ENCODE data around the gene MRPL23. TPM values are rescaled to one million over a fixed set of nuclear protein-coding genes. Genes with fewer than 3 reads are reported as not detected.

The MRPL23 gene
- total RNA-seq, 1 experiment from 2014 or later, result 50.4 TPM

DNA sequence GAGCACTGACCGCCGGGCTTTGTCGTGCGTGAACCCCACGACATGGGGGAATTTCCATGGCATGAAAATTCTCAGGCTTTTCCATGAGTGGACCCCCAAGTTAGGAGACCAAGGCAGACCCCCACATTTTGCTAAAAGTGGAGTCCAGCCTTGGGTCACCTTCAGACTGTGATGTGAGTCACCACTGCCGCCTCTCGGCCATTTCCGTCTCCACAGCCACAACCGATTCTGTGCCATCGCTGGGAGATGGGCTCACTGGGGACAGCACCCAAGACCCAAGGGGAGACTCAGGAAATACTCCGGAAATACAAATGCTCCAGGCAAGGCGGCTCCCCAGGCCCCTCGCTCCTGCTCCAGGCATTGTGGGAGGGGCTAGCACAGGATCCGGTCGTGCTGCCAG lies 51.7 kb downstream of the MRPL23 start:
- no peak overlapping the region for H3K4me3 ChIP-seq
- no peaks in the 10 kb centered on the region for H3K27me3 ChIP-seq
- DNase-seq, result no peak
- H3K4me1 ChIP-seq, result no peaks in the 10 kb centered on the region
- no peaks in the 10 kb centered on the region for H3K36me3 ChIP-seq
- H3K27ac ChIP-seq, result no peak overlapping the region
- no peaks in the 10 kb centered on the region for H3K9me3 ChIP-seq (replicated peaks)

DNA sequence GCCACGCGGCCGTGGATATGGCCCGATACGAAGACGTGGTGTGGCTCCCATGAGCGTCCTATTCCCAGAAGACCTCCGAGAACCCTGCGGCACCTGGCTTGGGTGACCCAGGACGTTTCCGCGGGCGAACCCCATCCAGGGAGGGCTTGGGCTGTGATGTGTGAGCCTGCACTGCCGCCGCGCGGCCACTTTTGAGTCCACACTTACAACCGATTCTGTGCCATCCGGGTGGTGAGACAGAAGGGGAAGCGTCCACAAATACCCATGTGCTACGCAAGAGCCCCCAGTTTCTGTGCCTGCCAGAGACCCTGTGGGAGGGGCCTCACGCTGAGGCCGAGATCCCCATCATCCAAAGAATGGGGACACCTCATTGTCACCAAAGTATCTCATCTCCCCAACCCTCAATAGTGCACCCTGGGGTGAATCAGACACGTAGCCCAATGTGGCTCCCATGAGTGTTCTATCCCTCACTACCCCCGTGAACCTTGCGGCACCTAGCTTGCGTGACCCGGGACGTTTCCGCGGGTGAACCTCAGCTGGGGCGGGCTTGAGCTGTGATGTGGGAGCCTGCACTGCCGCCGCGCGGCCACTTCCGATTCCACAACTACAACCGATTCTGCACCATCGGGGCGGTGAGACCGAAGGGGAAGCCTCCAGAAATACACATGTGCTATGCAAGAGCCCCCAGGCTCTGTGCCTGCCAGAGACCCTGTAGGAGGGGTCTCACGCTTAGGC lies 55.1 kb downstream of the MRPL23 start:
- Histone ChIP-seq H3K9me3 (replicated peaks) (no peaks in the 10 kb centered on the region), H3K27ac (no peak overlapping the region), H3K27me3 (no peaks in the 10 kb centered on the region), H3K36me3 (no peaks in the 10 kb centered on the region), H3K4me3 (no peak overlapping the region), H3K4me1 (no peaks in the 10 kb centered on the region)
- DNase-seq, result no peak

- no peaks in the 10 kb centered on the region for H3K4me1 ChIP-seq
- H3K9me3 ChIP-seq (replicated peaks), result no peaks in the 10 kb centered on the region
- H3K36me3 ChIP-seq, result no peaks in the 10 kb centered on the region
- H3K27ac ChIP-seq, result no peak overlapping the region
- no peak for DNase-seq
- H3K27me3 ChIP-seq, result no peaks in the 10 kb centered on the region
- H3K4me3 ChIP-seq, result no peak overlapping the region
Measured at GRCh38 chr11:2002807-2003206, 55.7 kb downstream of the MRPL23 start.

- no peaks in the 10 kb centered on the region for H3K9me3 ChIP-seq (replicated peaks)
- no peaks in the 10 kb centered on the region for H3K36me3 ChIP-seq
- H3K4me1 ChIP-seq, result no peaks in the 10 kb centered on the region
- no peak for DNase-seq
- H3K27ac ChIP-seq, result no peak overlapping the region
- no peaks in the 10 kb centered on the region for H3K27me3 ChIP-seq
- no peak overlapping the region for H3K4me3 ChIP-seq
Measured at GRCh38 chr11:2004466-2004865, 57.3 kb downstream of the MRPL23 start.

Other genes starting within 250 kb of the MRPL23 start
- 0.18 and 0.23 TPM in 2 replicates for gene IFITM10, start 196.7 kb upstream of the MRPL23 start, total RNA-seq (2014; rRNA removed; shearing (Covaris generic))
- gene CTSD, start 183.4 kb upstream of the MRPL23 start, total RNA-seq (2014; rRNA removed; shearing (Covaris generic)), result 70.2 and 71.4 TPM in 2 replicates
- gene SYT8, start 112.3 kb upstream of the MRPL23 start, total RNA-seq (2014; rRNA removed; shearing (Covaris generic)), result 1.7 and 2.7 TPM in 2 replicates
- 20.2 and 20.5 TPM in 2 replicates for gene TNNI2, start 108.4 kb upstream of the MRPL23 start, total RNA-seq (2014; rRNA removed; shearing (Covaris generic))
- 15.0 and 15.4 TPM in 2 replicates for gene LSP1, start 94.2 kb upstream of the MRPL23 start, total RNA-seq (2014; rRNA removed; shearing (Covaris generic))
- 0.02 and 0.05 TPM in 2 replicates for gene PRR33, start 55.4 kb upstream of the MRPL23 start, total RNA-seq (2014; rRNA removed; shearing (Covaris generic))
- gene TNNT3, start 27.6 kb upstream of the MRPL23 start, total RNA-seq (2014; rRNA removed; shearing (Covaris generic)), result 2.2 and 2.3 TPM in 2 replicates
- 0.10 TPM in 1 of 2 replicates, not detected in the other for gene H19, start 50.5 kb downstream of the MRPL23 start, total RNA-seq (2014; rRNA removed; shearing (Covaris generic))
- gene IGF2, start 192.1 kb downstream of the MRPL23 start, total RNA-seq (2014; rRNA removed; shearing (Covaris generic)), result 513 and 574 TPM in 2 replicates
- gene INS, start 213.9 kb downstream of the MRPL23 start, total RNA-seq (2014; rRNA removed; shearing (Covaris generic)), result not detected in 2 replicates
- not detected in 2 replicates for gene TH, start 224.5 kb downstream of the MRPL23 start, total RNA-seq (2014; rRNA removed; shearing (Covaris generic))